H1 (cell line): ENCODE data around the gene CMTR2. TPM values are rescaled to one million over a fixed set of nuclear protein-coding genes. Genes with fewer than 3 reads are reported as not detected.

Source experiments
- ASH2L ChIP-seq: fragments of 200-600, 300-600 bp; sonication (generic); IDR thresholded peaks from one replicate; pipeline ENCODE4 v1.7.1; 2017; ENCODE audit warnings: low read length
- ATF3 ChIP-seq: IDR thresholded peaks from 2 replicates; pipeline ENCODE4 v1.6.1; 2011; ENCODE audit warnings: low read depth, mild to moderate bottlenecking, low read length; ENCODE audit not compliant: insufficient read depth
- BACH1 ChIP-seq: IDR thresholded peaks from 2 replicates; pipeline ENCODE4 v1.6.1; 2012; ENCODE audit warnings: low read length, improper control_type of control experiment
- CHD1 ChIP-seq: IDR thresholded peaks from 2 replicates; pipeline ENCODE4 v1.6.1; 2012; ENCODE audit warnings: low read depth, low read length, improper control_type of control experiment
- CTCF ChIP-seq, 3 experiments: IDR thresholded peaks; 1 replicate in 2 of 3; 2 replicates in 1 of 3; pipeline versions ENCODE4 v1.5.1 to v1.6.1; 2011; ENCODE audit warnings: low read length in 3 of 3, mild to moderate bottlenecking in 3 of 3, inconsistent platforms in 2 of 3, low read depth in 1 of 3, moderate library complexity in 1 of 3; ENCODE audit not compliant: insufficient read depth in 1 of 3; ENCODE audit errors: control extremely low read depth in 1 of 3
- FOSL1 ChIP-seq: IDR thresholded peaks from 2 replicates; pipeline ENCODE4 v1.6.1; 2011; ENCODE audit warnings: mild to moderate bottlenecking, low read depth, low read length, moderate library complexity; ENCODE audit not compliant: insufficient read depth
- HDAC2 ChIP-seq, 2 experiments: fragments of 300-600 bp in 1 of 2; sonication (generic) in 1 of 2; IDR thresholded peaks; 2 replicates each; pipeline ENCODE4 v1.6.1; 2011 to 2012; ENCODE audit warnings: low read depth in 2 of 2, low read length in 2 of 2, mild to moderate bottlenecking in 2 of 2, moderate library complexity in 2 of 2, borderline replicate concordance in 1 of 2, inconsistent platforms in 1 of 2
- NANOG ChIP-seq: IDR thresholded peaks from 2 replicates; pipeline ENCODE4 v1.6.1; 2011; ENCODE audit warnings: low read length, low read depth, mild to moderate bottlenecking, inconsistent platforms; ENCODE audit not compliant: insufficient read depth, poor library complexity, severe bottlenecking
- TAF1 ChIP-seq: IDR thresholded peaks from 2 replicates; pipeline ENCODE4 v1.6.1; 2011; ENCODE audit warnings: mild to moderate bottlenecking, low read depth, low read length
- polyA plus RNA-seq, 7 experiments: library from polyadenylated mRNA; depleted of rRNA in 3 of 7; stranded (reverse) in 5 of 7; unstranded in 2 of 7; fragments of >200 nt in 5 of 7; fragments of 200-250 nt in 2 of 7; gene quantifications; 1 replicate in 5 of 7; 2 replicates in 1 of 7; 4 replicates in 1 of 7; pipeline versions ENCODE4 v1.2.1 to v1.2.3, GENCODE V29; 2011 to 2013; ENCODE audit warnings: missing spikeins in 2 of 7, mixed read lengths in 2 of 7
- total RNA-seq: library from RNA; stranded (reverse); fragmentation: NEBNext Ultra II Directional; extraction: Animal tissue kit (Norgen Biotek cat#: 25700); gene quantifications from 2 replicates; pipeline ENCODE4 v1.2.1, GENCODE V29; 2021

Gene CMTR2
- total and polyA plus RNA-seq, 2 of the 8 experiments (the other 6 are each of a cell fraction or from before 2014, with no cell fraction given) = 8.5 to 12.8 TPM

GRCh38 chr16:71273384-71273783 is 15.8 kb downstream of the CMTR2 start (continued):
- TF ChIP-seq CTCF (IDR thresholded peaks at IDR 0.05; ENCODE audit: control extremely low read depth in 1 of 3, insufficient read depth in 1 of 3, low read depth in 1 of 3, low read length in 3 of 3) (no peak), FOSL1 (no peak), CHD1 (no peak), ASH2L (no peak), TAF1 (no peak), BACH1 (no peak), ATF3 (no peak), NANOG (no peak), HDAC2 (IDR thresholded peaks at IDR 0.05; ENCODE audit: borderline replicate concordance in 1 of 2, low read depth in 2 of 2, low read length in 2 of 2) (no peak)
